Activated T-helper 9 cell treated with anti-CD3 and anti-CD28 coated beads, Interleukin-2, amount 50 U/mL, for 16 hours (primary cell): ENCODE measurements around the gene PDGFRA.
"Not testable (repeated sequence)": the region's sequence is repeated elsewhere in the genome, so short reads cannot be mapped to it uniquely, and the experiment has no call there.

ENCODE experiments used
- DNase-seq: peaks from one replicate; pipeline ENCODE4 v3.0.0-alpha.2; 2020; ENCODE audit warnings: low read depth

PDGFRA gene

DNA sequence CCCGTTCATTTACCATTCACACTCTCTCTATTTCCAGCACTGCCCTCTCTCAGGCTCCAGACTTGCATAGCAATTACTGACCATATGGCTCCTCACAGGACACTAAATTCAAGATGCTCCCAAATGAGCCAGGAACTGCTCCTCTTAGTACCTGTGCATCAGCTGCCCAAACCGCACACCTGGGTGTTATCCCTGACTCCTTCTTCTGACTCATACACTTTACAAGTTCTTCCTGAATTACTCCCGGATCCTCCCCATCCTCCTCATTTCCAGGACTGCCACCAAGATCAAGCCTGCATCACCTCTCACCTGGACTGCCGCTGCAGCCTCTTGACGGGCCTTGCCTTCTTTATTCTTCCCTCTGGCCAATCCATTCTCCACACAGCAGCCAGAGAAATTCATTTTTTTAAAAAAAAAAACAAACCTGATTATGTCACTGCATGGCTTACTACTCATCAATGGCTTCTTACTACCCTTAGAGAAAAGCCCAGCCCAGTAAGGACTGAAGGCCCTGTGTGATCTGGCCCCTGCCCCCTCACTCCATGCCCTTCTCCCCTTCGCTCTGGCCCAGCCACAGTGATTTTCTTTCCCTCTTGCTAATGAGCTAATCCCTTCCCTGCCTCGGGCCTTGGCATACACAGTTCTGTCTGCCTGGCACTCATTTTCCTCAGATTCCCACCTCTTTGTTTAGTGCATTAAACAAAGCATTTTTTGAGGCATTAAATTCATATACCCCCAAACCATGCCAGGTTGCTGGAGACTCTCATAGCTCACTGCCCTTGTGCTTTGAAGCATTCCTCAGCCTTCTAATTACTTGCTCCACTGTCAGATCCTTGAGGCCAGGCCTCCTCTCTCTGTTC, 92.0 kb downstream of the PDGFRA start:
- DNase-seq, result no peak

DNA sequence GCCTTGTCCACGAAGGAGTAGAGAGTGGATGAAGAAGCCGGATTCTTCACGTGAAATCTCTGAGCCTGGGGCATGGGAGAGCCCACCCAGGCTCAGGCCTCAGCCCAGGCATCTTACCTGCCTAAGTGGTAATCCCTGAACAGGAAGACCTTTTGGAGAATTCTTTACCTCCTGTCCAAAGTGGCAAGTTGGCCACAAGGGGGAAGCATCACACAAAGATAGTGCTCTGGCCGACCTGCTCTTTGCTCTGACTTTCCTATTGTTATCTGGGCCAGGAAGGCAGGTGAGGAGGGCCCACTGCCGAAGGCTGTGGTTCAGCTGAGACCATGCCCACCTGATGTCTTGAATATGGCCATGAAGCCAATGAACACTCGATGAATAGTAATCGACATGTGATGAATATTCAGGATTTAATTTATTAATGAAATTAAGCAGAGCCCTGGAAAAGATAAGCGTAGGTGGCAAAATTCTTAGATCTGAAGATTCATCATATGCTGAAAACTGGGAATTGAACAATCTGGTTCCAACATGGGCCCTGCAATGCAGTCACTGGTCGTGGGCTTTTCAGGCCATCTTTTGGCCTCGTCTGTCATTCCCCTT, 93.8 kb downstream of the PDGFRA start:
- DNase-seq, result no peak

DNA sequence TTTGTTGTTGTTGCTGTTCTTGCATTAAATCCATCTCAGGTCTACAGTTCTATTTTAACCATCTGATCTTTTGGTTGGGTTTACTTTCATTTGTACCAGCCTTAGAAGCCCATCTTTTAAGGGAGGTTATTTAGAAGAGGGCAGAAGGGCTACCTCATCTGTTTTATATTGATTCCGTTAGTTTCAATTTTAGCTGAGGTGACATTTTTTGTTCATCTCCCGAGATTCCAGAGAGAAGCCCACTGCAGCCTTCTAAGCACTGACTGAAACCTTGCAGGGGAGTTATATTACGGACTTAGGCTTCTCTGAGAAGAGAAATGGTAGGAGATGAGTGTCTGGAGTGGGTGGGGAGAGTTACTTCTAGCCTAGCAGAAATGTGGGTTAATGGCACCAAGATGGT, 101.8 kb downstream of the PDGFRA start:
- DNase-seq, result no peak

DNA sequence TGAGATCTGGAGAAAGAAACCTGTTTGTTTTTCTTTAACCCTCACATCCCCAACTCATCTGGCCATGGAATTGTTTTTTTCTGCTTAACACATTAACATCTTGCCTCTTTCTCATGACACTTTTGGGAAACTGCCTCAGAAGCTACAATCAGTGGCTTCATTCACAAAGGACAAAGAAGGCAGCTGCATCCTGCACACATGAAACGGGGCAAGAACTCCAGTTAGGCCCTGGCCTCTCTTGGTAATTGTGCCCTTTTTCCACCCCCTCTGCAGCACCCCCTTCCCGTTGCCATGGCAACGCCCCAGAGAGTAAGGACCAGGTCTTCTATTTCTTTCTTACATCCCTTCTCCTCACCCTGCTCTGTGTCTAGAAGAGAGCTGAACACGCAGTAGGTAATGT, 103.4 kb downstream of the PDGFRA start:
- no peak for DNase-seq

DNA sequence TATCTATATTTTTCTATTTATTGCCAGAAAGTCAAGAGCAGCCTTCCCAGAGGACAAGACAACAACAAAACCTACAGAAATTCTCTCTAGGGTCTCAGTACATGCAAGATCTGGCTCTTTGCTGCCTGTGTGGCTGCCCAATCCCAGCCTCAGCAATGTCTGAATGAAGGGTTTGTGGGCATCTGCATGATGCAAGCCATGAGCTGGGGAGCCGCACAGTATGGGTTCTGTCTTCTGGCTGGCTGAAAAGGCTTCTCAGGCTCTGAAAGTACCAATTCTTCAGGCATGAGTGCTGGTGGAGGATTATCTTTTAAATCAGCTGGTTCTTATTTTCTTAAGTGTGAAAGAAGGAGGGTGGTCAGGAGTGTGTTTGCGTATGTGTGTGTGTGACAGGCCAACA, 104.6 kb downstream of the PDGFRA start:
- no peak for DNase-seq

DNA sequence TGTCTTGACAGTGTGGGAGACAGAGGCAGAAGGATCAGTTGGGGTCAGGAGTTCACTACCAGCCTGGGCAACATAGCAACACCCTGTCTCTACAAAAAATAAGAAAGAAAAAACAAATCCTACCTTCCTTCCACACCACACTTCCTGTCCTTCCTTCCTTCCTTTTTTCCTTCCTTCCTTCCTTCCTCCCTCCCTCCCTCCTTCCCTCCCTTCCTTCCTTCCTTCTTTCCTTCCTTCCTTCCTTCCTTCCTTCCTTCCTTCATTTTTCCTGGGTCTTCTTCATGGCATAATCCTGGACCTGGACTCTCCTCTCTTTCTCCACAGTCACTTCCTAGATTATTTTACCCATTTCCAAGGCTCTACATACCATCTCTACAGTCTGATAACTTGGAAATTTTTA, 105.7 kb downstream of the PDGFRA start:
- DNase-seq, result not testable (repeated sequence)

DNA sequence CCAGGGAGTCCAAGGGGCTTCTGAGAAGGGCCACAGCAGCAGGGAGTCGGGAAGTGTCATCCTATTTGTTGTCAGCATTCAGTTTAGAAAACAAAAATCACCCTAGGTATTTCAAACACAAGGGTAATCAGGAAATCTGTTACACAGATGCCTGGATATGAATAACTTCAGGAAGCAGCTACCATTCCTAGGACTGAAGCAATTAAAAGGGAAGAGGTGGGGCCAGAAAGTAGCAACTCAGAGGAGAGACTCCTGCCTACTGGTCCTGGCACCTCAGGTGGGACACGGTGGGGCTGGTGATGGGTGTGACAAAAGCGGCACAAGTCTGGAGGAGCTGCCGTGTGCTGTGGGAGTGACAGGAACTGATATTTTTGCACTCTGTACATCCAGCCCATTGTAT, 107.9 kb downstream of the PDGFRA start:
- no peak for DNase-seq

DNA sequence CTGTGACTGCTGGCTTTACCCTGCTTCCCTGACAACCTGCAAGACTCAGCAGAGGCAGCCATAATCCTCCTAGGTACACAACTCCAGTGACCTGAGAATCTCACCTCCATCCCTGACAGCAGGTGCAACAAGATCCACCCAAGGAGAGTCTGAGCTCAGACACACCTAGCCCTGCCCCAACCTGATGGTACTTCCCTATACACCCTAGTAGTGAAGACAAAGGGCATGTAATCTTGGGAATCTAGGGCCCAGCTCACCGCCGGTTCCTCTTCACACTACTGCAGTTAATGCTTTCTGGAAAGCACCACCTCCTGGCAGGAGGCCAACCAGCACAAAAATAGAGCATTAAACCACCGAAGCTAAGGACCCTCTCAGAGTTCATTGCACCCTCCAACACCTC, 113.0 kb downstream of the PDGFRA start:
- not testable (repeated sequence) for DNase-seq
